Osteocyte (in vitro differentiated cells): ENCODE results near the gene PWP2. TPM values are rescaled to one million over a fixed set of nuclear protein-coding genes. Genes with fewer than 3 reads are reported as not detected.
"Not testable (repeated sequence)": the region's sequence is repeated elsewhere in the genome, so short reads cannot be mapped to it uniquely, and the experiment has no call there.

ENCODE experiments used
- DNase-seq: peaks from one replicate; pipeline ENCODE4 v3.0.0; 2021; ENCODE audit warnings: mixed read lengths; ENCODE audit not compliant: unreplicated experiment; ENCODE audit errors: extremely low spot score
- H3K27ac Mint-ChIP-seq: one replicate; pipeline ENCODE4 v1.8.0; 2021; ENCODE audit warnings: mild to moderate bottlenecking, mixed read lengths; ENCODE audit not compliant: unreplicated experiment
- H3K27me3 Mint-ChIP-seq: one replicate; pipeline ENCODE4 v1.8.0; 2021; ENCODE audit warnings: mixed read lengths; ENCODE audit not compliant: unreplicated experiment
- H3K36me3 Mint-ChIP-seq: one replicate; pipeline ENCODE4 v1.8.0; 2021; ENCODE audit warnings: mixed read lengths; ENCODE audit not compliant: unreplicated experiment
- H3K4me1 Mint-ChIP-seq: one replicate; pipeline ENCODE4 v1.8.0; 2021; ENCODE audit warnings: mixed read lengths; ENCODE audit not compliant: unreplicated experiment
- H3K4me3 Mint-ChIP-seq: one replicate; pipeline ENCODE4 v1.8.0; 2021; ENCODE audit warnings: mild to moderate bottlenecking, moderate library complexity, mixed read lengths; ENCODE audit not compliant: unreplicated experiment
- H3K9me3 Mint-ChIP-seq: one replicate; pipeline ENCODE4 v1.8.0; 2021; ENCODE audit warnings: mixed read lengths; ENCODE audit not compliant: unreplicated experiment
- total RNA-seq: library from RNA; stranded (reverse); gene quantifications from 2 replicates; pipeline ENCODE4 v1.2.1, GENCODE V29; 2021

Gene PWP2
- total RNA-seq, 1 donor from 2014 or later = 0.75 TPM

GRCh38 chr21:44171962-44172572, 64.9 kb downstream of the PWP2 start:
- not testable (repeated sequence) for H3K27ac Mint-ChIP-seq, DNase-seq, H3K27me3 Mint-ChIP-seq, H3K4me3 Mint-ChIP-seq, H3K4me1 Mint-ChIP-seq, H3K36me3 Mint-ChIP-seq, H3K9me3 Mint-ChIP-seq

- not testable (repeated sequence) for H3K9me3 Mint-ChIP-seq, H3K4me1 Mint-ChIP-seq, H3K4me3 Mint-ChIP-seq, DNase-seq, H3K36me3 Mint-ChIP-seq, H3K27me3 Mint-ChIP-seq, H3K27ac Mint-ChIP-seq
Measured at GRCh38 chr21:44172741-44173140, 65.5 kb downstream of the PWP2 start.

GRCh38 chr21:44175189-44175588, 68.0 kb downstream of the PWP2 start:
- not testable (repeated sequence) for H3K27ac Mint-ChIP-seq, H3K36me3 Mint-ChIP-seq, H3K27me3 Mint-ChIP-seq, H3K4me1 Mint-ChIP-seq, H3K9me3 Mint-ChIP-seq, H3K4me3 Mint-ChIP-seq, DNase-seq

GRCh38 chr21:44176127-44176526, 68.9 kb downstream of the PWP2 start:
- not testable (repeated sequence) for H3K27ac Mint-ChIP-seq, H3K9me3 Mint-ChIP-seq, H3K36me3 Mint-ChIP-seq, DNase-seq, H3K4me3 Mint-ChIP-seq, H3K4me1 Mint-ChIP-seq, H3K27me3 Mint-ChIP-seq

Other genes with a start within 250 kb of the PWP2 start
- 62.1 and 63.2 TPM in 2 replicates for gene AGPAT3, start 242.2 kb upstream of the PWP2 start, total RNA-seq
- gene TRAPPC10, start 95.1 kb upstream of the PWP2 start, total RNA-seq = 41.7 and 46.1 TPM in 2 replicates
- 8.2 and 9.4 TPM in 2 replicates for gene GATD3, start 26.3 kb downstream of the PWP2 start, total RNA-seq
- 9.6 and 10.5 TPM in 2 replicates for gene ICOSLG, start 133.5 kb downstream of the PWP2 start, total RNA-seq
- not detected in 2 replicates for gene DNMT3L, start 154.5 kb downstream of the PWP2 start, total RNA-seq
- gene AIRE, start 178.5 kb downstream of the PWP2 start, total RNA-seq = not detected in 2 replicates
- gene PFKL, start 192.7 kb downstream of the PWP2 start, total RNA-seq = 138 and 143 TPM in 2 replicates
- gene CFAP410, start 232.0 kb downstream of the PWP2 start, total RNA-seq = 23.0 and 23.4 TPM in 2 replicates
- gene TRPM2, start 246.2 kb downstream of the PWP2 start, total RNA-seq = not detected in 2 replicates